HEK293 (cell line): Measurements from ENCODE around the gene FHIT.

Source experiments
- CTCF ChIA-PET: fragments of 350-600 bp; formaldehyde crosslinking; extraction: SDS; loops from one replicate; lab custom pipeline; 2021; ENCODE audit warnings: antibody characterized with exemption; lab: Yijun Ruan, JAX
- POLR2A ChIA-PET: fragments of 300-600 bp; formaldehyde crosslinking; extraction: SDS; loops from one replicate; lab custom pipeline; 2020; ENCODE audit warnings: antibody characterized with exemption, inconsistent platforms; lab: Yijun Ruan, JAX
- H3K27ac ChIP-seq: fragments of 200-500 bp; sonication (Bioruptor generic); 2 replicates; pipeline ENCODE4 v1.5.1; 2014; ENCODE audit warnings: low read depth, low read length, control low read depth, inconsistent platforms; ENCODE audit errors: extremely low read depth
- H3K36me3 ChIP-seq, 2 experiments: fragments of 200-500 bp in 1 of 2; sonication (Bioruptor generic) in 1 of 2; 1 replicate in 1 of 2; 2 replicates in 1 of 2; pipeline ENCODE4 v1.5.1; 2014 to 2017; ENCODE audit warnings: inconsistent platforms in 2 of 2, low read length in 2 of 2; ENCODE audit not compliant: control insufficient read depth in 2 of 2, insufficient read depth in 1 of 2
- H3K4me1 ChIP-seq: fragments of 200-500 bp; sonication (Bioruptor generic); 2 replicates; pipeline ENCODE4 v1.5.1; 2014; ENCODE audit warnings: mild to moderate bottlenecking, low read length, inconsistent platforms; ENCODE audit not compliant: control insufficient read depth, insufficient read depth
- H3K4me3 ChIP-seq: 2 replicates; pipeline ENCODE4 v1.5.1; 2011; ENCODE audit warnings: low read depth, mild to moderate bottlenecking, control low read depth, low read length, moderate library complexity
- H3K9me3 ChIP-seq: fragments of 200-500 bp; sonication (Bioruptor generic); 2 replicates; pipeline ENCODE4 v1.5.1; 2014; ENCODE audit warnings: low read depth, low read length, inconsistent platforms; ENCODE audit not compliant: control insufficient read depth, insufficient read depth
- MZF1 ChIP-seq: fragments of 450-650 bp; formaldehyde crosslinking; IDR thresholded peaks from 2 replicates; pipeline ENCODE4 v1.5.1; 2017; ENCODE audit warnings: missing biosample characterization, missing genetic modification characterization, borderline replicate concordance
- SCRT1 ChIP-seq: fragments of 450-650 bp; formaldehyde crosslinking; IDR thresholded peaks from 2 replicates; pipeline ENCODE4 v1.5.1; 2016; ENCODE audit warnings: missing biosample characterization, missing genetic modification characterization, borderline replicate concordance
- TRIM28 ChIP-seq: IDR thresholded peaks from 2 replicates; pipeline ENCODE4 v1.6.1; 2011; ENCODE audit warnings: low read length, control low read depth, borderline replicate concordance
- ZFP37 ChIP-seq: fragments of 450-650 bp; formaldehyde crosslinking; IDR thresholded peaks from 2 replicates; pipeline ENCODE4 v1.5.1; 2016; ENCODE audit warnings: missing biosample characterization, missing genetic modification characterization
- ZNF114 ChIP-seq: fragments of 450-650 bp; formaldehyde crosslinking; IDR thresholded peaks from 2 replicates; pipeline ENCODE4 v1.5.0; 2017; ENCODE audit warnings: missing biosample characterization, missing genetic modification characterization
- ZNF132 ChIP-seq: fragments of 450-650 bp; formaldehyde crosslinking; IDR thresholded peaks from 2 replicates; pipeline ENCODE4 v1.5.1; 2017; ENCODE audit warnings: missing biosample characterization, missing genetic modification characterization, borderline replicate concordance
- ZNF274 ChIP-seq, 2 experiments: fragments of 200-500 bp in 1 of 2; fragments of 450-650 bp in 1 of 2; sonication (Bioruptor generic) in 1 of 2; formaldehyde crosslinking in 1 of 2; IDR thresholded peaks; 2 replicates each; pipeline versions ENCODE4 v1.5.1 to v1.6.1; 2014 to 2016; ENCODE audit warnings: borderline replicate concordance in 1 of 2, inconsistent platforms in 1 of 2, low read length in 1 of 2, missing biosample characterization in 1 of 2, missing genetic modification characterization in 1 of 2
- ZNF341 ChIP-seq: fragments of 450-650 bp; formaldehyde crosslinking; IDR thresholded peaks from 2 replicates; pipeline ENCODE4; 2016; ENCODE audit warnings: low read depth, missing biosample characterization, missing genetic modification characterization
- ZNF501 ChIP-seq: fragments of 450-650 bp; formaldehyde crosslinking; IDR thresholded peaks from 2 replicates; pipeline ENCODE4 v1.5.1; 2016; ENCODE audit warnings: missing biosample characterization, missing genetic modification characterization
- ZNF701 ChIP-seq: fragments of 450-650 bp; formaldehyde crosslinking; IDR thresholded peaks from 2 replicates; pipeline ENCODE4 v1.5.1; 2016; ENCODE audit warnings: missing biosample characterization, missing genetic modification characterization
- ZNF792 ChIP-seq: fragments of 450-650 bp; formaldehyde crosslinking; IDR thresholded peaks from 2 replicates; pipeline ENCODE4 v1.5.1; 2016; ENCODE audit warnings: missing biosample characterization, missing genetic modification characterization
- ZSCAN23 ChIP-seq: fragments of 450-650 bp; formaldehyde crosslinking; IDR thresholded peaks from 2 replicates; pipeline ENCODE4 v1.5.1; 2016; ENCODE audit warnings: missing biosample characterization, missing genetic modification characterization
- TF ChIP-seq, protein P1 (sequence below): fragments of 450-650 bp; formaldehyde crosslinking; IDR thresholded peaks from 2 replicates; pipeline ENCODE4 v1.5.1; 2016; ENCODE audit warnings: missing biosample characterization, missing genetic modification characterization
- TF ChIP-seq, protein P2 (sequence below): fragments of 450-650 bp; formaldehyde crosslinking; IDR thresholded peaks from 2 replicates; pipeline ENCODE4 v1.5.1; 2016; ENCODE audit warnings: missing biosample characterization, missing genetic modification characterization
- TF ChIP-seq, protein P3 (sequence below): fragments of 450-650 bp; IDR thresholded peaks from 2 replicates; pipeline ENCODE4 v1.5.1; 2018; ENCODE audit warnings: missing biosample characterization, mild to moderate bottlenecking, missing genetic modification characterization
- TF ChIP-seq, protein P4 (sequence below): fragments of 450-650 bp; formaldehyde crosslinking; IDR thresholded peaks from 2 replicates; pipeline ENCODE4 v1.5.1; 2016; ENCODE audit warnings: missing biosample characterization, missing genetic modification characterization

FHIT gene

DNA sequence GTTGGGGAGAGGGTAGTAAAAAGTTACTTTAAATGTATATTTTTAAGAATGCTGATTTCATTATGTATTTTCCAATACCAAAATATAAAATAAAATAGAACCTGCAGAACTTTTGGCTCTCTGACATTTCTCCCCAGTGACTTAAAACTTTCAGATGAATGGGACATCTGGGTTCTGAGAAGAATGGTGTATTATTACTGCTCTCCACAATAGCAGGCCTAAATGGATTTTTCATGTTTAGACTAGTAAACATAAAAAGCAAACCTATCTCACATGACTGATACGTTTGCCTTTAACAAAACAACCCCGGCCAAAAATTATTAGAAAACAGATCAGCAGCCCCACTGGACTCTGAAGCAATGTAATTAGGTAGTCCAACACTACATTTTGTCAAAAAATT lies 73.8 kb downstream of the FHIT start (continued):
- TF ChIP-seq ZNF274 (IDR thresholded peaks at IDR 0.05; ENCODE audit: low read length) (no peak), ZNF274 (tag by site-specific recombination; IDR thresholded peaks at IDR 0.05; ENCODE audit: borderline replicate concordance) (no peak)

DNA sequence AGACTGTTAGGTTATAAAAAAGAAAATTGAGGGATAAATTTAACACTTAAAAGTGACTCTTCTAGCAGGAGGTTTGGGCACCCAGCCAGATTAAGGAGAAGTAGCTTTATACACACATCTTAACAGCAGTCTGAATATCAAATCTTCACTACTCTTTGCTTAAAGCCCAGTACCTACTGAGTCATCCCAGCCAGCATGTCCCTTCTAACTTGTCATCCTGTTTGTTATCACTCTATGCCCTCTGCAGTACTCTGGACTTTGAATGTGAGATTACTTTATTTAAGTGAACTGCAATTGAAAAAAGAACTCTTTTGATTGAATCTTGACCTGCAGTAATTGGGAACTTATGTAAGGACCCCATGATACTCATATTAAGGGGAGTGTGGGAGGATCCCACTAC lies 77.6 kb downstream of the FHIT start:
- ChIA-PET POLR2A (no interaction called here), CTCF (no interaction called here)
- Histone ChIP-seq H3K36me3 (no peaks in the 10 kb centered on the region), H3K27ac (no peak overlapping the region)
- TF ChIP-seq ZNF114 (no peak), MZF1 (tag by site-specific recombination) (peak; percentile 51; the same call in 1 of the 2 replicates)
- TF ChIP-seq, all 188 proteins: peak for 1
- Histone ChIP-seq H3K4me1 (0 out of 2 replicates have a peak, but pooled peaks cover 3% of the 10 kb centered on the region), H3K9me3 (no peaks in the 10 kb centered on the region), H3K4me3 (no peak overlapping the region)

DNA sequence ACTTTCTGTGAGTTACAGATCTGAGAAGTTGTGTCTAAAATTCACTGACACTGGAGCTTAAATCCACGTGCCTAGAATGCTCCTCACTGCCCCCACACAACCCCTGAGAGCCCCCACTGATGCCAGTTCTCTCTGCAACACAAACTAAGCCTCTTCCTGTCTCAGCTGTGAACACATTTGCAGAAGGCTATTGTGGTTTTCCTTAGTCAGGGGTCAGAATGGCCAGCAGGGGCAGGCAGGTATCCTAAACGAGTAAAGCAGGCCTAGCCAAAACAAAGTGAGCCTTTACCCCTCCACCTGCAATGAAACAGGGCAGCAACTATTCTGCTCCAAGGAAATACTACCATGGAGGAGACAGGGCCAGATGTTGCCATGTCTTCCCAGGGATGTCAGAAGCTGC lies 78.6 kb downstream of the FHIT start:
- CTCF ChIA-PET, result no interaction called here

DNA sequence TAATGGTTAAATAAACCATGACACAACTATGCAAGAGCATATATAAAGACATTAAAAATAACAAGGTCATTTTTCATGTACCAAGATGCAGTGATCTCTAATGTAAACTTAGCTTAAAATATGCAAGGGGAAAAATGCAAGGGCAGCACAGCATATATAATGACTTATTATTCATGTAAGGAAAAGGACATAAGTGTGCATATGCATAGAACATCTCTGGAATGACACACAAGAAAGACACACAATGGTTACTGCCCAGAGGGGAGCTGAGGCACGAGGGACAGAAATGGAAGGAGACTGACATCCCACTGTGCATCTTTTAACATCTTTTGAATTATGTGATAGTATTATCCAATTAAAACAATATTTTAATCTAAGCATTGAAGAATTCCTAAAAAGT lies 79.0 kb downstream of the FHIT start:
- CTCF ChIA-PET, result no interaction called here
- H3K4me1 ChIP-seq, result 0 out of 2 replicates have a peak, but pooled peaks cover 3% of the 10 kb centered on the region
- H3K27ac ChIP-seq, result no peak overlapping the region
- no peak overlapping the region for H3K4me3 ChIP-seq
- no peaks in the 10 kb centered on the region for H3K36me3 ChIP-seq
- TF ChIP-seq ZSCAN23 (no peak), ZNF132 (tag by site-specific recombination) (no peak), ZFP37 (tag by site-specific recombination) (no peak)
- no peaks in the 10 kb centered on the region for H3K9me3 ChIP-seq
- POLR2A ChIA-PET, result no interaction called here

More for the DNA sequence above, 78.6 kb downstream of the FHIT start:
- POLR2A ChIA-PET, result no interaction called here
- TF ChIP-seq ZNF792, result no peak
- TF ChIP-seq, protein P1, sequence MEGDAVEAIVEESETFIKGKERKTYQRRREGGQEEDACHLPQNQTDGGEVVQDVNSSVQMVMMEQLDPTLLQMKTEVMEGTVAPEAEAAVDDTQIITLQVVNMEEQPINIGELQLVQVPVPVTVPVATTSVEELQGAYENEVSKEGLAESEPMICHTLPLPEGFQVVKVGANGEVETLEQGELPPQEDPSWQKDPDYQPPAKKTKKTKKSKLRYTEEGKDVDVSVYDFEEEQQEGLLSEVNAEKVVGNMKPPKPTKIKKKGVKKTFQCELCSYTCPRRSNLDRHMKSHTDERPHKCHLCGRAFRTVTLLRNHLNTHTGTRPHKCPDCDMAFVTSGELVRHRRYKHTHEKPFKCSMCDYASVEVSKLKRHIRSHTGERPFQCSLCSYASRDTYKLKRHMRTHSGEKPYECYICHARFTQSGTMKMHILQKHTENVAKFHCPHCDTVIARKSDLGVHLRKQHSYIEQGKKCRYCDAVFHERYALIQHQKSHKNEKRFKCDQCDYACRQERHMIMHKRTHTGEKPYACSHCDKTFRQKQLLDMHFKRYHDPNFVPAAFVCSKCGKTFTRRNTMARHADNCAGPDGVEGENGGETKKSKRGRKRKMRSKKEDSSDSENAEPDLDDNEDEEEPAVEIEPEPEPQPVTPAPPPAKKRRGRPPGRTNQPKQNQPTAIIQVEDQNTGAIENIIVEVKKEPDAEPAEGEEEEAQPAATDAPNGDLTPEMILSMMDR (tag by site-specific recombination), result peak; percentile 50; the same call in 1 of the 2 replicates
- TF ChIP-seq, protein P2, sequence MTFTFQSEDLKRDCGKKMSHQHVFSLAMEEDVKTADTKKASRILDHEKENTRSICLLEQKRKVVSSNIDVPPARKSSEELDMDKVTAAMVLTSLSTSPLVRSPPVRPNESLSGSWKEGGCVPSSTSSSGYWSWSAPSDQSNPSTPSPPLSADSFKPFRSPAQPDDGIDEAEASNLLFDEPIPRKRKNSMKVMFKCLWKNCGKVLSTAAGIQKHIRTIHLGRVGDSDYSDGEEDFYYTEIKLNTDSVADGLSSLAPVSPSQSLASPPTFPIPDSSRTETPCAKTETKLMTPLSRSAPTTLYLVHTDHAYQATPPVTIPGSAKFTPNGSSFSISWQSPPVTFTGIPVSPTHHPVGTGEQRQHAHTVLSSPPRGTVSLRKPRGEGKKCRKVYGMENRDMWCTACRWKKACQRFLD (tag by site-specific recombination), result no peak
- Histone ChIP-seq H3K4me1 (0 out of 2 replicates have a peak, but pooled peaks cover 3% of the 10 kb centered on the region), H3K36me3 (no peaks in the 10 kb centered on the region), H3K27ac (no peak overlapping the region), H3K9me3 (no peaks in the 10 kb centered on the region), H3K4me3 (no peak overlapping the region)

DNA sequence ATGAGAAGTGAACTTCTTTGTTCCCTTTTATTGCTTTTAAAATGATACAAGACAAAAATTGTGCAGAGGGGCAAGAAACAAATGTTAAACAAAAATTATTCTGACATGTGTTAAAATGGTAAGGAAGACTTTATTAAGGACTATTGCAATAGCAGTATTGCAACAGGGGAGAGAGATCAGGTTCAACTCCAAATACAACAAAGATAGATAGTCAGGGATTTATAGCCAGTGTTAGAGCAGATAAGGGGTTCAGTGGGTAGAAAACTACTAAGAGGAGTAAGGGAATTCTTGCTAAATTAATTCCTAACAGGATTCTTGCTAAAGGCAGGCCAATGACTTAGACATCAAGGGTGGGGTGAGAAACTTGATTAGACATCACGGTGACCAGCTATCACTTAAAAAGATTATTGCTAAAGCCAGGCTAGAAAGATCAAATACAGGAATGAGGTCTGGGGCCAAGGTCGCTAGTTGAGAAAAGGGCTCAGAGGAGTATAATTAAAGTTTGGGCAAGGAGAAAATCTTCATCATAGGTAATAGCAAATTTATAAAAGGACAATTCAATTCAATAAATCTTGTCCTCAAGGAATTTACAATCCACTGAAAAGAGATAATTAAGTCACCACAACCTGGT lies 81.5 kb downstream of the FHIT start:
- H3K9me3 ChIP-seq, result no peaks in the 10 kb centered on the region
- H3K4me3 ChIP-seq, result no peak overlapping the region
- ChIA-PET POLR2A (no interaction called here), CTCF (no interaction called here)
- H3K4me1 ChIP-seq, result 0 out of 2 replicates have a peak, but pooled peaks cover 3% of the 10 kb centered on the region
- no peak overlapping the region for H3K27ac ChIP-seq
- H3K36me3 ChIP-seq, result no peaks in the 10 kb centered on the region
- TF ChIP-seq, protein P3, sequence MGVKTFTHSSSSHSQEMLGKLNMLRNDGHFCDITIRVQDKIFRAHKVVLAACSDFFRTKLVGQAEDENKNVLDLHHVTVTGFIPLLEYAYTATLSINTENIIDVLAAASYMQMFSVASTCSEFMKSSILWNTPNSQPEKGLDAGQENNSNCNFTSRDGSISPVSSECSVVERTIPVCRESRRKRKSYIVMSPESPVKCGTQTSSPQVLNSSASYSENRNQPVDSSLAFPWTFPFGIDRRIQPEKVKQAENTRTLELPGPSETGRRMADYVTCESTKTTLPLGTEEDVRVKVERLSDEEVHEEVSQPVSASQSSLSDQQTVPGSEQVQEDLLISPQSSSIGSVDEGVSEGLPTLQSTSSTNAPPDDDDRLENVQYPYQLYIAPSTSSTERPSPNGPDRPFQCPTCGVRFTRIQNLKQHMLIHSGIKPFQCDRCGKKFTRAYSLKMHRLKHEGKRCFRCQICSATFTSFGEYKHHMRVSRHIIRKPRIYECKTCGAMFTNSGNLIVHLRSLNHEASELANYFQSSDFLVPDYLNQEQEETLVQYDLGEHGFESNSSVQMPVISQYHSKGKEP, result 0 out of 2 replicates have a peak, but pooled peaks have one; percentile 27
- TF ChIP-seq, protein P4, sequence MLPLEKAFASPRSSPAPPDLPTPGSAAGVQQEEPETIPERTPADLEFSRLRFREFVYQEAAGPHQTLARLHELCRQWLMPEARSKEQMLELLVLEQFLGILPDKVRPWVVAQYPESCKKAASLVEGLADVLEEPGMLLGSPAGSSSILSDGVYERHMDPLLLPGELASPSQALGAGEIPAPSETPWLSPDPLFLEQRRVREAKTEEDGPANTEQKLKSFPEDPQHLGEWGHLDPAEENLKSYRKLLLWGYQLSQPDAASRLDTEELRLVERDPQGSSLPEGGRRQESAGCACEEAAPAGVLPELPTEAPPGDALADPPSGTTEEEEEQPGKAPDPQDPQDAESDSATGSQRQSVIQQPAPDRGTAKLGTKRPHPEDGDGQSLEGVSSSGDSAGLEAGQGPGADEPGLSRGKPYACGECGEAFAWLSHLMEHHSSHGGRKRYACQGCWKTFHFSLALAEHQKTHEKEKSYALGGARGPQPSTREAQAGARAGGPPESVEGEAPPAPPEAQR (tag by site-specific recombination), result no peak
- TF ChIP-seq, protein P1 (tag by site-specific recombination), result no peak
- TF ChIP-seq ZNF501 (tag by site-specific recombination), result no peak
- TF ChIP-seq ZNF341 (tag by site-specific recombination), result no peak
- TF ChIP-seq ZNF114, result no peak
- TF ChIP-seq SCRT1 (tag by site-specific recombination), result no peak
- TF ChIP-seq ZNF701 (tag by site-specific recombination), result no peak
- TF ChIP-seq TRIM28, result no peak
